ENCODE measurements around the gene PCLO.

The PCLO gene, protein sequence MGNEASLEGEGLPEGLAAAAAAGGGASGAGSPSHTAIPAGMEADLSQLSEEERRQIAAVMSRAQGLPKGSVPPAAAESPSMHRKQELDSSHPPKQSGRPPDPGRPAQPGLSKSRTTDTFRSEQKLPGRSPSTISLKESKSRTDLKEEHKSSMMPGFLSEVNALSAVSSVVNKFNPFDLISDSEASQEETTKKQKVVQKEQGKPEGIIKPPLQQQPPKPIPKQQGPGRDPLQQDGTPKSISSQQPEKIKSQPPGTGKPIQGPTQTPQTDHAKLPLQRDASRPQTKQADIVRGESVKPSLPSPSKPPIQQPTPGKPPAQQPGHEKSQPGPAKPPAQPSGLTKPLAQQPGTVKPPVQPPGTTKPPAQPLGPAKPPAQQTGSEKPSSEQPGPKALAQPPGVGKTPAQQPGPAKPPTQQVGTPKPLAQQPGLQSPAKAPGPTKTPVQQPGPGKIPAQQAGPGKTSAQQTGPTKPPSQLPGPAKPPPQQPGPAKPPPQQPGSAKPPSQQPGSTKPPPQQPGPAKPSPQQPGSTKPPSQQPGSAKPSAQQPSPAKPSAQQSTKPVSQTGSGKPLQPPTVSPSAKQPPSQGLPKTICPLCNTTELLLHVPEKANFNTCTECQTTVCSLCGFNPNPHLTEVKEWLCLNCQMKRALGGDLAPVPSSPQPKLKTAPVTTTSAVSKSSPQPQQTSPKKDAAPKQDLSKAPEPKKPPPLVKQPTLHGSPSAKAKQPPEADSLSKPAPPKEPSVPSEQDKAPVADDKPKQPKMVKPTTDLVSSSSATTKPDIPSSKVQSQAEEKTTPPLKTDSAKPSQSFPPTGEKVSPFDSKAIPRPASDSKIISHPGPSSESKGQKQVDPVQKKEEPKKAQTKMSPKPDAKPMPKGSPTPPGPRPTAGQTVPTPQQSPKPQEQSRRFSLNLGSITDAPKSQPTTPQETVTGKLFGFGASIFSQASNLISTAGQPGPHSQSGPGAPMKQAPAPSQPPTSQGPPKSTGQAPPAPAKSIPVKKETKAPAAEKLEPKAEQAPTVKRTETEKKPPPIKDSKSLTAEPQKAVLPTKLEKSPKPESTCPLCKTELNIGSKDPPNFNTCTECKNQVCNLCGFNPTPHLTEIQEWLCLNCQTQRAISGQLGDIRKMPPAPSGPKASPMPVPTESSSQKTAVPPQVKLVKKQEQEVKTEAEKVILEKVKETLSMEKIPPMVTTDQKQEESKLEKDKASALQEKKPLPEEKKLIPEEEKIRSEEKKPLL (N-terminal part only)

DNA sequence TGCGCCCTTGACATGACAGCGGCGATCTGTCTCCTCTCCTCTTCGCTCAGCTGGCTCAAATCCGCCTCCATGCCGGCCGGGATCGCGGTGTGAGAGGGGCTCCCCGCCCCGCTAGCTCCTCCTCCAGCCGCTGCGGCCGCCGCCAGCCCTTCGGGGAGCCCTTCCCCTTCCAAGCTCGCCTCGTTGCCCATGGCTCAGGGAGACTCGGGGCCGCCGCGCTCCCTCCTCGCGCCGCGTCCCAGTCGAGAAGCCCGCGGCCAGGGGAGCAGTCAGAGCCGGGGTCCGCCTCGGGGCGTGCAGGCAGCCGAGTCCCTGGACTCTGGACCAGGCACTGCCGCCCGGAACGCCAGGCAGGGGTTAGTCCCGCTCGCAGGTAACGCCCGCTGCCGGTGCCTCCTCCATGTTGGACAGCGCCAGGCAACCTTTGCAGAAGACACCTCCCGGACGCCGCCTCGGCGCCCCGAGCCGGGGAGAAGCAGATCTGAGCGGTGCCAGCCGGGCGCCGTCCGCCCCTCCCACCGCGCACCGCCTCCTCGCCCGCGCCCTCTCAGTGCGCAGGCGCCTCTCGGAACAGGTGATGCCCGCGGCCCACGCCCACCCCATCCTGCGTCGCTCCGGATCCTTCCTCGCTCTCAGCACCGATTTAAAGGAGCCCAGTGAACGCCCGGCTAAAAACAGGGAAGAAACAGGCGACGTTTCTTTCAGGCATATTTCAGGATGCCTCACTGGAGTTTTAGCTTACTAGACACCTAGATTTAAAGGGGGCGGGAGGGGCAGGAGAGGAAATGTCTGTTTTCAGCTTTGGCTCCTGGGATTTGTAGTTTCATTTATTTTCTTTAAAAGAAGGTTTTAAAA lies at the start of gene PCLO:
Gene PCLO, minus strand, starts transcription at position 483 of the 855 bp plus-strand sequence. Its CDS starts 292 bp downstream, at position 191.
- DNase-seq, result peak; percentile 78

DNA sequence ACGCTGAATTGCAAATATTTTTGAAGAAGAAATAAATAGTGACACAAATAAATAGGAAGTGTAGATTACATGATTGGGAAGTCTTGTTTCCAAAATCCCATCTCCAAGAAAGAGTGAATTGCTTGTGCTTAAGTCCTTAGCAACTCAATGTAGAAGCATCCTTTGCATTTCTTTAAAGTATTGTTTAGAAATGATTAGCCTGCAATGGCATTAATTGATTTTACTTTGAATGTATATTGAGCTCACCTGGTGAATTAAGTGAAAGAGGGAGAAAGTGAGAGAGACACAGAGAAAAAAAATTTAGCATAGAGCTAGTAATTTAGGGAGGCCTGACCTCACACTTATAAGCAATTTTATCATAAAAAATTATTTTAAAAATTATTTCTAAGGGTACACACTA lies 49.0 kb upstream of the PCLO start:
- DNase-seq, result no peak

DNA sequence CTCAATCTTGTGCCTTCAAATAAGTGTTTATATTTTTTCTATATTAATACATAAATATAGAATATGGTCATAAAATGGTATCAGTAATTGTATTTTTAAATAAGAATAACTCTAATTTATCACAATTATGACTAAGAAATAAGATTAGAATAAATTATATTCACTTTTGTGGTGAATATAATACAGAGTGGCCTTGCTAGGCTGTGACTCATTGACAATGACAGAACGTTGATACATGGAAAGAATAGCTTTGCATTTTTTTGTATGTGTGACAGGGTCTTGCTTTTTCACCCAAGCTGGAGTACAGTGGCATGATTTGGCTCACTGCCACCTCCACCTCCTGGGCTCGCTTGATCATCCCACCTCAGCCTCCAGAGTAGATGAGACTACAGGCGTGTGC lies 47.8 kb upstream of the PCLO start:
- no peak for DNase-seq

DNA sequence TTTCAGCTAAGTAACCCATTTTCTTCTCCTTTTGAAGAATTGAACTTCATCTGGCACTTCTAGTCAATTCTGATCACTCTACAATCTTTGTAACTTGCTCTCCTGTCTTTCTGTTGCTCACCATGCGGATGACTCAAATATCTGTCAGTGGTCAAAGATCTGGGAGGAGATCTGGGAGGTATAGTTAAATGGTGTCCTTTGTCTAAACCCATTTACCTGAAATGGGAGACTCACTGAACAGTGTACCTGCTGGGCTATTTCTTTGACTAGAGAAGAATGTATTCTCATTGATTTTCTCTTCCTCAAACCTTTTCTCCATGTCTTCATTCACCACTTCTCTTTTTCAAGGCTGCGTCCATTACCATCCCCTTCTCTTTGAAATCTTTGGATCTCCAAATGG lies 42.0 kb upstream of the PCLO start:
- no peak for DNase-seq

DNA sequence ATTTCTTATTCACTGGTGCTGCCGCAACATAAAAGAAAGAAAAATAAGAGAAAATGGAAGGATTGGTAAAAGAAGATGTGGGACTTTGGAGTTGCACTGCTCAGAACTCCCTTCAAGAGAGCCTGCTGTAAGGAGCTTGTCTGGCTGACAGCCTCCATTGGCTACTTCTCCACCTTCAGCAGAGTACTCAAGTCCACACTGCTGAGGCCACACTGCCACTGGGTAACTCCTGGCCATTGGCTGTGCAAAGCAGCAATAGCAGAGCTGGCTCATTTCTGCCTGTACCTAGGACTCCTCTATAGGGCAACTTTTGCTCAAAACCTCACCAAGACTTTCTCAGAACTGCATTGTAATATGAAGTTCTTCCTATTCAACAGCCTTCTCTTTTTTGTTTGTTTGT lies 38.7 kb upstream of the PCLO start:
- no peak for DNase-seq

DNA sequence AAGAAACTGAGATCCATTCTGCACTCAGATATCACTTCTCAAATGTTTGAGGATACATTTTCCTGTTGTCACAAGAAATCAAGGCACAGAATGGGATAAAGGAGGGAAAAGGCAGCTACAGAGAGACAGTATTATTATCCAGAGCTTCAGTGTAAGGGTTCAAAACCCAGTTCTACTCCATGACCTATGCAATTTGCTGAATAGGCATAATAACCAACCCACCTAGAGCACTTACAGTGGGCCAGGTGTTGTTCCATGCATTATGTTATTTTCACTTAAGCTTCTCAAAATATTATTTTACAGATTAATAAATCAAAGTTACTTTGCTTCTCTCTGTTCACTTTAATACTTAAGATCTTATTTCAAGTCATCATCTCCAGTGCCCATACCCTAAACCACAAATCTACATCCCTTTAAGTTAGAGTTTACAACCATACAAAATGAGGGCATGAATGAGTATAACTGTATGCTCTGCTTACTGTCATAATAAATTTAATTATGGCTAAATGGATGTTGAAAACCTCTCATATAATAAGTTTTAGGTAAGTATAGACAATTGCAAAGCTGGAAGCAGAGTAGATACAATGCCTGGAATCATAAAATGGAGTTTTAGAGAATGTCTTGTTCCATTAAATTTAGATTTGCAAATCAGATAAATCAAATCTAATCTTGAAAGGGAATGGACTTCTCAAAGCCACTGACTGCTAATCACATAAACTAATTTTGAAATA lies 28.1 kb upstream of the PCLO start:
- no peak for DNase-seq

DNA sequence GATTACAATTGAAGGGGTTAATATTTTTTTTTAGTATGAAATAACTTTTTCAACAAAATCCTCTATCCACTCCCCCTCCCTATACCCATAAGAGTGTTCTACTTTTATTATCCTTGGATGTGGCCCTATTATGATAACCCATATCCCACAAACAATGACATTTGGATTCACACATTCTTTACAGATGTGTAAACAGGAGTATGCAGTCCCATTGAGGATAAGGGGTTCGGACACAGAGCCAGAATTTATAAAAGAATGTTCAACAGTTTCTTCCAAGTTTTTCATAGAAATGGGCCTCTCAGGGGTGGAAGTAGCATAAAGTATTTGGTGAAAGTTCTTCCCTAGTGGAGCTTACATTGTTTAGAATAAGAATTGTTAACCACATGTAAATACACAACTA lies 16.1 kb upstream of the PCLO start:
- no peak for DNase-seq

DNA sequence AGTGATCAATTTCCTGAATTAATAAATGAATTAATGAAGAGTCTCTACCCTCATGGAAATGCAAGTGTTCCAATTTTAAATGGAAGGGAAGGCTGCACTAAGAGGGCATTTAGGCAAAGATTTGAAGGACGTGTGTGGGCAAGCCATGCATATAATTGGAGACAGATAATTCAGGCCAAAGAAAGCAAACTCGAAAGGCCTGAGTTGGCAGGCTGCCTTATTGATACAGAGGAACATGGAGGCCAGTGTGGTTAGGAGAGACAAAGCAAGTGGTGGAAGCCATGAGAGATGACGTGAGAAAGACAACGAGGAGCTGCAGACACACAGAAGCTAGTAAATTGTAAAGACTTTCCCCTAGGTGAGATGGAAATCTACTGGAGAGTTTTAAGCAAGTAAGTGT lies 15.4 kb upstream of the PCLO start:
- DNase-seq, result no peak

DNA sequence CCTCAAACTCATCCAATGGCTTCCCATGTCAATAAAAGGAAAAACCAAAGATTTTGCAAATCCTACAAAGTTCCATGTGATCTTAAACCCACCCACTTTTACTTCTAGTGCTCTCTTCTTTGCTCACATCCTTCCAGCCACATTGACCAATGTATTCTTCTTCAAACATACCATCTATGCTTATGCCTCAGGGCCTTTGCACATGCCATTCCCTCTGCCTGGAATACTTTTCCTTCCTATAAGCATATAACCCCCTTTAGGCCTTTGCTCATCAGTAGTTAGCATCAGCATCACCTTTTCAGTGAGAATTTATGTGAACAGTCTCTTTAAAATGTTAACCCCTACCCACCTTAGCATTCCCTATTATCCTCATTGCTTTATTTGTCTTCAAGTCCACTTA lies 11.0 kb upstream of the PCLO start:
- DNase-seq, result no peak

DNA sequence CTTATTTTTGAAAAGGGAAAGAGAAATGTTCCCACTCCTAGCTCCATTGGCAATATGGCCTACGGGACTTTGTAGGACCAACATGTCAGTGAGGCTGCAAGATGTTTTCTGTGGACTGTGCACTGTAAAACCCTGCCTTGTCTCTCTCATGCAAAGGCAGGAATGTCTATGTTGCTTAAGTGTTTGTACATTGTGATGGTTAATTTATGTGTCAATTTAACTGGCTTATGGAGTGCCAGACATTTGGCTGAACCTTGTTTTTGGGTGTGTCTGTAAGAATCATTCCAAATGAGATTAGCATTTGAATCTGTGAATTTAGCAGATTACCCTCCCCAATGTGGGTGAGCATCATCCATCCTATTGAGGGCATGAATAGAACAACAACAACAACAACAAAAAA lies 4.1 kb upstream of the PCLO start:
- DNase-seq, result no peak

DNA sequence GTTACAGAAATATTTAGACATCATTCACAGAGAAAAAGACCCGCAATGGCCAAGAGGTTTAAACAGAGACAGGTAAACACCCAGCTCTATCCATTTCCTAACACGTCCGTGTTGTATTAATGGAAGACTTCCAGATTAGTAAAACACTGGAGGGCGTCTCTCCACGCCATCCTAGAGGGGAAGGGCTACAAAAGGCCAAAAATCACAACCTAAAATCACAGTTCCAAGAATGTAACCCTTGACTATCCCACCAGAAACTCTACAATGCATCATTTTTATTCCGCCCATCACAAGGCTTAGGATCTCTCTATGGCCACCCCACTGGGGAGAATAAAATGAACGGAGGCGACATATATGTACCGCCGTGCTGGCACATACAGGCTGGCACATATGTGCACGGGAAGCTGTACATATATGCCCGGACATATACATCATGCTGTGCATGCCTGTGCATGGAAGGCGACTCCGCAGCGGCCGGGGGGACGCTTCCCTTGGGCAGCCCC lies 734 bp downstream of the PCLO start:
- no peak for DNase-seq

DNA sequence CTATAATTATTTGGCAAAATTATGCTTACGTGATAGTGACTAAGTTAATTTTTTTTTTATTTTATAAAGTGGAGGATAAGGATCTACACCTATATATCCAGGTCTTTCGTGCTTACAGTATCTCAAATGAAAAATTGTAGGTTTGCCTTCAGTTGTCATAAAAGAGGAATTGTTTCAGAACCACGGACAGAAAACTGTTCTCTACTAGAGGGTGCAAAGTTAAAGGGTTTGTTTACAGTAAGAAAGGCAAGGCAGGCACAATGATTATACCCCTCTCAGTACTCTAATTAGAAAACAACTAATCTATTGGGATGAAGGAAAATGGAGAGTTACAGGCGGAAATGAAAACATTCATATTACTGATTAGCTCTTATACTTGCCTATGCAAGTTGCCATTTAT lies 1.5 kb downstream of the PCLO start:
- no peak for DNase-seq

DNA sequence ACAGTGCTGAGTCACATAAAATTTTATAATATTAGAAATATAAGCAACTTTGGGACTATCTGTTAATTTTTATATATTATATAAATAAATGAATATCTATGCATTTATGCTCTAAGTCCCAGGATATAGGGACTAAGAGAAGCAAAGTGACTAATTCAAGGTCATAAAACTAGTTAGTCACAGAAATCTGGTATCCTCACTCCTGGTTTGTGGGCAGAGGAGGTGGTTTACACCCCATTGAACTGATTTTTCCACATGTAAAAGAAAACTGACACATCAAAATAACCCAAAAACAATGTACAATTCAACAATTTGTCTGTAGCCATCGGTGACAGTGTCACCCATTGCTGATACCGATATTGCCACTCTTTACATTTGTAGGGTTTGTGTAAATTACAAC lies 3.0 kb downstream of the PCLO start:
- DNase-seq, result no peak

DNA sequence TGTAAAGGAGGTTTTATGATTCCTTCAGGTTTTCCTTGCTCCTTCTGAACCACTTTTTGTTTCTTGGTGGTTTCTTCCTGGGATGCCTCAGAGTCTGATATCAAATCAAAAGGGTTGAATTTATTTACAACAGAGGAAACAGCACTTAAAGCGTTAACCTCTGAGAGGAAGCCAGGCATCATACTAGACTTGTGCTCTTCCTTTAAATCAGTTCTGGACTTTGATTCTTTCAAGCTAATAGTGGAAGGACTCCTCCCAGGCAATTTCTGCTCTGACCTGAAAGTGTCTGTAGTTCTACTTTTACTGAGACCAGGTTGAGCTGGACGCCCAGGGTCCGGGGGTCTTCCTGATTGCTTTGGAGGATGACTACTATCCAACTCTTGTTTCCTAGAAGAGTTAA lies 6.7 kb downstream of the PCLO start:
- no peak for DNase-seq

DNA sequence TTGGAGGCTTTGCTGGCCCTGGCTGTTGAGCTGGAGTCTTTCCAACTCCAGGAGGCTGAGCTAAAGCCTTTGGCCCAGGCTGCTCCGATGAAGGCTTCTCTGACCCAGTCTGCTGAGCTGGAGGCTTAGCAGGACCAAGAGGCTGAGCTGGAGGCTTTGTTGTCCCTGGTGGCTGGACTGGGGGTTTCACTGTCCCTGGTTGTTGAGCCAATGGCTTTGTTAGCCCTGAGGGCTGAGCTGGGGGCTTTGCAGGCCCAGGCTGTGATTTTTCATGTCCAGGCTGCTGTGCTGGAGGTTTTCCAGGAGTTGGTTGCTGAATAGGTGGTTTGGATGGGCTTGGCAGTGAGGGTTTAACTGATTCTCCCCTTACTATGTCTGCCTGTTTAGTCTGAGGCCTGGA lies 7.3 kb downstream of the PCLO start:
- DNase-seq, result no peak

DNA sequence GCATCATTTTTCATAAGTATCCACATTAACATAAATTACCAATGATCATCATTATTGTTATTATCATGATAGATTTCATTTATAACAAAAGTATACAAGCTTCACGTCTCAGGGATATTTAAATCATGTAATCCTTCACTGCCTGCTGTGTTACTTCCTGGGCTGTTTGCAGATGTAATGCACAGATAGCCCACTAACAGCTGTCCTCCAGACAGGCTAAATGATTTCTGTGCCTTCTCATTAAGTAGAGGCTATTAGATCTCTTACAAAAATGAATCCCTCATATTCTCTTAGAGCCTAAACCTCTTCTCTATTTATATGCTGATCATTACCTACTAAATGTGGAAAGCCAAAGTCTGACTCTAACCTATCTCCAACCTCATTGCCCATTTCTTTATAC lies 9.3 kb downstream of the PCLO start:
- DNase-seq, result no peak

DNA sequence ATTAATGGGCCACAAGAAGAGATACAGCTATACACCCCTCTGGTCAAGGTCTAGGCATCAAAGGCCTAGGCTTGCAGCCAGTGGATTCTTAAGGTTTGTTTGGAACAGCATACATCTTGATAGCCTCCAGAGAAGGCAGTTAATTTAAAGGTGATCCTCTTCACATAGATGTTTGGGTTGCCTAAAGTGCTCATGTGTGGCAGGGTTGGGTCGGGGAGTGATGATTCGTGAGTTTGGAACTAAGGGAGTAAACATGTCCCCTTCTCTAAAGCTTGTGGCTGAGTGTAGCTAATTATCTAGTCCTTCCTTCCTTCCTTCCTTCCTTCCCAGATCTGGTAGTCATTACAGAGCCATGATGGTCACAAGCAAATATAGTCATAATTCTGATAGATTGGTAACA lies 12.4 kb downstream of the PCLO start:
- no peak for DNase-seq

DNA sequence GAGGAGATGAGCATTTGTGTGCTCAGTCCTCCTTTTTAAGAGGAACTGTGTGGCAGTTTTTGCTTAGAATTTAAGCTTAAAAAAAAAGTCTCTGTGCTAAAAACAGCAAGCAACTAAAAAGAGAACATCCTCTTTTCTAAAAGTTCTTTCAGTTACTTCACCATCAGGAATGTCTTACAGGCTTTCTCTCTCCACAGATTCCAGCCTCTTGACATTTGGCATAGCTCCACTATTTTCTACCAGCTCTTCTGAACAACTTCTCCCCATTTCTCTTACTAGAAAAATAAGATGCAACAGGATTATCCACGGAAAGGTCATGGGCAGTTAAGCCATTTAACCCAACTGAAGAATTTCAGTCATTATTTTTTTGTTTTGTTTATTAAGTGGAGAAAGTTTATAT lies 13.2 kb downstream of the PCLO start:
- DNase-seq, result no peak

DNA sequence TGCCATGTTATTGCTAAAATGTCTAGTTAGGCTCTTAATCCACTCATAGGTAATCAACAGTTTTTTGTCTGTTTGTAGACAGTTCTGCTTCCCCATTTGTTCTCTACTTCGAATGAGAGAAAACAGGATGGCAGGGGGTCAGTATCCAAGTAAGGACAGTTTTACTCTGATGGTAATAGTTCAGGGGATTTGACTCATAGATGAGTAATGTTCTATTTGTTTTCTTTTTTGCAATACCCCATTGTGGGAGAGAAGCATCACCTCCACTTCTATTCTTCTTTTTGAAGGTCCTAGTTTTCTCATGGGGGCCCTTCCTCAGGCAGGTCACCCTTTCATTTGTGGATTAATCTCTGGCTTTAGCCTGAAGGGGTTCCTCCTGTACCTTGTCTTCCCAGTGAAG lies 13.9 kb downstream of the PCLO start:
- DNase-seq, result no peak

DNA sequence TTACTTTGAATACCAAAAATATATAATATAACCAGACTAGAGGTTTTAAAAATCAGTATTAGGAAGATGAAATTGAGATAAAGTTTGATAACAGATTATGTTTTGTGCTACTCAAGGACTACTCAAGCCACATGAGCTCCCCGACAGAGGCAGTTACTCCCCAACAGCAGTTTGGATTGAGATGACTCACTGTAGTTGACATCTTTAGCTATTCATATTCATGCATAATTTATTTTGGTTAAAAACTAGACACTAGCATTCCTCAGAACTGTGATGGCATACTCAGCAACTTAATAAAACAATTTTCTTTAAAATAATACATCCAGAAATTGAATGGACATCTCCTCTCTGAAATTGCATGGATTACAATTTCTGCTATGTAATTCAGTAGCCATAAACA lies 19.6 kb downstream of the PCLO start:
- DNase-seq, result no peak

DNA sequence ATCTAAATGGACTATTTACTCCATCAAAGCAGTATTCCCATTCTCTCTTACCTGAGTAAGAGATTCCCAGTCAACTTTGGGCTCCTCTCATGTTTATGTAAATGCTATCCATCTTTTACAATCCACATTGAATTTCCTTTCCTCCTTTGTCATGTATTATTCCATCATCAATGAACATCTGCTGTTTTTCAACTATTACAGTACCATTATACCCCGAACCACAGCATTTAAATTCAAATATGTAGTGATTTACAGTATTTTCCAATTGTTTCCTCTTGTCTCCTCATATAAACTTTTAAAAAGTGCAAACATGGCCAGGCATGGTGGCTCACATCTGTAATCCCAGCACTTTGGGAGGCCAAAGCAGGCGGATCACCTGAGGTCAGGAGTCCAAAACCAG lies 20.3 kb downstream of the PCLO start:
- no peak for DNase-seq

DNA sequence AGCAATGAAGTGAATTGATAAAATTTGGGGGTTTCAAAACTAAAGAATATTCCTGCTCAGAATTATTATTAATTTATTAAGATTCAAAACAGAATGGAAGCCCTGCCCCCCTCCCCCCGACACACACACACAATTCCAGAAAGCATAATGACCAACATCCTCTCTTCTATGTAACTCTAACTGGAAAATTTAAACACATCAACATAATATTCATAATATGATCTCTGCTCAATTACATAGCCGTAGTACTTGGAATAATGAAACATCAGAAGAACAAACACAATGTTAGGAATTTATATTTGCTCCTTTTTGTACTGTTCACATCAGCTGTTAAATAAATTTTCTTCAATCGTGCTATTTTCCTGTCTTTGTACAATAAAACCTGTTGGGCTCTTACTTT lies 20.8 kb downstream of the PCLO start:
- no peak for DNase-seq

Data from right forelimb (tissue), 1 donor.